IgD-negative memory B cell (primary cell): ENCODE results near the gene PLCD3. TPM values are rescaled to one million over a fixed set of nuclear protein-coding genes. Genes with fewer than 3 reads are reported as not detected.

Source experiments
- H3K27ac Mint-ChIP-seq, 3 donors: one replicate each; pipeline ENCODE4 v1.8.0; 2020 to 2022; ENCODE audit warnings: mild to moderate bottlenecking in 3 of 3, mixed read lengths in 3 of 3, moderate library complexity in 1 of 3
- H3K27me3 Mint-ChIP-seq: one replicate; pipeline ENCODE4 v1.8.0; 2021; ENCODE audit warnings: mixed read lengths
- H3K36me3 Mint-ChIP-seq: one replicate; pipeline ENCODE4 v1.8.0; 2020; ENCODE audit warnings: mild to moderate bottlenecking, mixed read lengths
- H3K4me1 Mint-ChIP-seq, 3 donors: one replicate each; pipeline ENCODE4 v1.8.0; 2020 to 2022; ENCODE audit warnings: mixed read lengths in 3 of 3, mild to moderate bottlenecking in 1 of 3
- H3K4me3 Mint-ChIP-seq, 4 donors: one replicate each; pipeline ENCODE4 v1.8.0; 2020 to 2022; ENCODE audit warnings: mild to moderate bottlenecking in 4 of 4, mixed read lengths in 4 of 4, moderate library complexity in 3 of 4
- H3K9me3 Mint-ChIP-seq, 3 donors: one replicate each; pipeline ENCODE4 v1.8.0; 2020 to 2021; ENCODE audit warnings: mixed read lengths in 3 of 3, mild to moderate bottlenecking in 1 of 3
- polyA plus RNA-seq: library from polyadenylated mRNA; unstranded; fragments of 300-500 nt; fragmentation: Illumina TruSeq; gene quantifications from one replicate; pipeline ENCODE4 v1.2.3, GENCODE V29; 2021

PLCD3 gene
- polyA plus RNA-seq: not detected

- Mint-ChIP-seq H3K9me3 (no peaks in the 10 kb centered on the region), H3K27me3 (no peaks in the 10 kb centered on the region), H3K4me3 (peak within 1 kb of the TSS; percentile 94 to 96 (median 96)), H3K36me3 (no peaks in the 10 kb centered on the region), H3K4me1 (peaks cover 8 to 14% (median 10%) of the 10 kb centered on the region in 3 donors), H3K27ac (peak within 1 kb of the TSS; percentile 69 to 96 (median 93))
Observed at GRCh38 chr17:45132320-45132571, at the start of gene PLCD3. TSS of gene PLCD3 (minus strand) at chr17:45132515. CDS start at chr17:45132410, 105 bp downstream.

- H3K4me3 Mint-ChIP-seq: no peak overlapping the region
Observed at GRCh38 chr17:45177563-45177962, 45.2 kb upstream of the PLCD3 start.

GRCh38 chr17:45175759-45176115 is 43.4 kb upstream of the PLCD3 start:
- H3K4me1 Mint-ChIP-seq: peaks cover 4 to 6% (median 5%) of the 10 kb centered on the region in 3 donors
- H3K27me3 Mint-ChIP-seq: no peaks in the 10 kb centered on the region
- H3K36me3 Mint-ChIP-seq: no peaks in the 10 kb centered on the region
- no peak overlapping the region for H3K27ac Mint-ChIP-seq
- no peaks in the 10 kb centered on the region for H3K9me3 Mint-ChIP-seq
- peak overlapping the region in 1 of 4 donors; percentile 21 for H3K4me3 Mint-ChIP-seq

More at GRCh38 chr17:45177563-45177962, 45.2 kb upstream of the PLCD3 start:
- Mint-ChIP-seq H3K36me3 (no peaks in the 10 kb centered on the region), H3K4me1 (peaks cover 4 to 6% (median 5%) of the 10 kb centered on the region in 3 donors), H3K27ac (no peak overlapping the region), H3K27me3 (peaks cover 2% of the 10 kb centered on the region), H3K9me3 (no peaks in the 10 kb centered on the region)

- H3K36me3 Mint-ChIP-seq: no peaks in the 10 kb centered on the region
- H3K27ac Mint-ChIP-seq: peak overlapping the region; percentile 63 to 89 (median 79)
Observed at GRCh38 chr17:45172541-45173286, 40.4 kb upstream of the PLCD3 start.

GRCh38 chr17:45172232-45172540 is 39.9 kb upstream of the PLCD3 start:
- Mint-ChIP-seq H3K4me3 (peak overlapping the region in 1 of 4 donors; percentile 3), H3K27ac (no peak overlapping the region), H3K4me1 (peaks cover 4 to 6% (median 5%) of the 10 kb centered on the region in 3 donors)

More at GRCh38 chr17:45172541-45173286, 40.4 kb upstream of the PLCD3 start:
- Mint-ChIP-seq H3K4me1 (peaks cover 4 to 6% (median 5%) of the 10 kb centered on the region in 3 donors), H3K27me3 (no peaks in the 10 kb centered on the region), H3K9me3 (no peaks in the 10 kb centered on the region), H3K4me3 (peak overlapping the region; percentile 74 to 90 (median 75))

GRCh38 chr17:45171338-45172231 is 39.3 kb upstream of the PLCD3 start:
- no peaks in the 10 kb centered on the region for H3K9me3 Mint-ChIP-seq

More at GRCh38 chr17:45172232-45172540, 39.9 kb upstream of the PLCD3 start:
- Mint-ChIP-seq H3K27me3 (no peaks in the 10 kb centered on the region), H3K9me3 (no peaks in the 10 kb centered on the region), H3K36me3 (no peaks in the 10 kb centered on the region)

GRCh38 chr17:45170931-45171337 is 38.6 kb upstream of the PLCD3 start:
- peaks cover 3% of the 10 kb centered on the region for H3K36me3 Mint-ChIP-seq
- no peaks in the 10 kb centered on the region for H3K27me3 Mint-ChIP-seq
- H3K4me3 Mint-ChIP-seq: no peak overlapping the region
- peaks cover 4 to 6% (median 5%) of the 10 kb centered on the region in 3 donors for H3K4me1 Mint-ChIP-seq
- H3K27ac Mint-ChIP-seq: peak overlapping the region in 1 of 3 donors; percentile 84
- no peaks in the 10 kb centered on the region for H3K9me3 Mint-ChIP-seq

More at GRCh38 chr17:45171338-45172231, 39.3 kb upstream of the PLCD3 start:
- Mint-ChIP-seq H3K36me3 (no peaks in the 10 kb centered on the region), H3K4me1 (peaks cover 4 to 6% (median 5%) of the 10 kb centered on the region in 3 donors), H3K27ac (peak overlapping the region in 1 of 3 donors; percentile 46), H3K4me3 (peak overlapping the region in 2 of 4 donors; percentile 39 to 65), H3K27me3 (no peaks in the 10 kb centered on the region)

GRCh38 chr17:45170280-45170930 is 38.1 kb upstream of the PLCD3 start:
- peak overlapping the region in 2 of 3 donors; percentile 2 to 84 for H3K27ac Mint-ChIP-seq
- H3K4me3 Mint-ChIP-seq: no peak overlapping the region
- peaks cover 4 to 6% (median 5%) of the 10 kb centered on the region in 3 donors for H3K4me1 Mint-ChIP-seq
- no peaks in the 10 kb centered on the region for H3K27me3 Mint-ChIP-seq
- H3K36me3 Mint-ChIP-seq: peaks cover 3% of the 10 kb centered on the region
- no peaks in the 10 kb centered on the region for H3K9me3 Mint-ChIP-seq

- Mint-ChIP-seq H3K4me1 (peaks cover 4 to 8% (median 6%) of the 10 kb centered on the region in 3 donors), H3K27me3 (no peaks in the 10 kb centered on the region), H3K4me3 (no peak overlapping the region), H3K27ac (no peak overlapping the region), H3K36me3 (peaks cover 3% of the 10 kb centered on the region), H3K9me3 (no peaks in the 10 kb centered on the region)
Observed at GRCh38 chr17:45168991-45169752, 36.9 kb upstream of the PLCD3 start.

- no peak overlapping the region for H3K4me3 Mint-ChIP-seq
- peaks cover 3% of the 10 kb centered on the region for H3K36me3 Mint-ChIP-seq
- no peaks in the 10 kb centered on the region for H3K27me3 Mint-ChIP-seq
- H3K9me3 Mint-ChIP-seq: no peaks in the 10 kb centered on the region
- no peak overlapping the region for H3K27ac Mint-ChIP-seq
- H3K4me1 Mint-ChIP-seq: peaks cover 11 to 17% (median 12%) of the 10 kb centered on the region in 3 donors
Observed at GRCh38 chr17:45164734-45165269, 32.5 kb upstream of the PLCD3 start.

GRCh38 chr17:45162025-45162687 is 29.8 kb upstream of the PLCD3 start:
- Mint-ChIP-seq H3K27me3 (no peaks in the 10 kb centered on the region), H3K4me1 (peaks cover 23 to 34% (median 25%) of the 10 kb centered on the region in 3 donors), H3K9me3 (no peaks in the 10 kb centered on the region), H3K36me3 (peaks cover 3% of the 10 kb centered on the region), H3K4me3 (peak overlapping the region; percentile 85 to 98 (median 94)), H3K27ac (peak overlapping the region in 2 of 3 donors; percentile 89 to 99)

GRCh38 chr17:45161288-45162024 is 29.1 kb upstream of the PLCD3 start, which contains the start of gene HEXIM2:
TSS of gene HEXIM2 (plus strand) at chr17:45161875. CDS start at chr17:45162794, 919 bp downstream.
- H3K4me1 Mint-ChIP-seq: peaks cover 23 to 34% (median 25%) of the 10 kb centered on the region in 3 donors
- peak within 1 kb of the TSS; percentile 98 to 99 (median 99) for H3K27ac Mint-ChIP-seq
- H3K36me3 Mint-ChIP-seq: peaks cover 2% of the 10 kb centered on the region
- no peaks in the 10 kb centered on the region for H3K9me3 Mint-ChIP-seq
- H3K4me3 Mint-ChIP-seq: peak within 1 kb of the TSS; percentile 85 to 98 (median 94)
- H3K27me3 Mint-ChIP-seq: no peaks in the 10 kb centered on the region
